Breast epithelium (tissue), 3 donors: ENCODE results near the gene PFN4.

Experiments
- CTCF ChIP-seq, 3 donors: fragments of 450-650 bp; IDR thresholded peaks; one replicate each; pipeline ENCODE4 v1.5.1; 2016 to 2017; ENCODE audit warnings: antibody characterized with exemption in 3 of 3, mild to moderate bottlenecking in 3 of 3, moderate library complexity in 3 of 3
- POLR2A ChIP-seq: fragments of 450-650 bp; IDR thresholded peaks from one replicate; pipeline ENCODE4 v1.6.1; 2016; ENCODE audit warnings: antibody characterized with exemption, mild to moderate bottlenecking, moderate library complexity
- POLR2AphosphoS5 ChIP-seq, 3 donors: sonication (generic); formaldehyde crosslinking; IDR thresholded peaks; one replicate each; pipeline ENCODE4 v1.6.1; 2017; ENCODE audit warnings: antibody characterized with exemption in 3 of 3

GRCh38 chr2:24101992-24102391 lies 21.1 kb downstream of the PFN4 start:
- TF ChIP-seq CTCF (IDR thresholded peaks at IDR 0.05): no peak
- no peak for TF ChIP-seq POLR2A
- no peak for TF ChIP-seq POLR2AphosphoS5 (IDR thresholded peaks at IDR 0.05)
